Retina (tissue), 1 donor: Measurements from ENCODE around the gene FRK.
A peak's percentile ranks its signal among the peaks of the same experiment; 100 is the strongest.
"Not testable (repeated sequence)": the region's sequence is repeated elsewhere in the genome, so short reads cannot be mapped to it uniquely, and the experiment has no call there.

ENCODE experiments used
- DNase-seq: peaks from one replicate; pipeline ENCODE4 v3.0.0-alpha.2; 2016

The FRK gene

DNA sequence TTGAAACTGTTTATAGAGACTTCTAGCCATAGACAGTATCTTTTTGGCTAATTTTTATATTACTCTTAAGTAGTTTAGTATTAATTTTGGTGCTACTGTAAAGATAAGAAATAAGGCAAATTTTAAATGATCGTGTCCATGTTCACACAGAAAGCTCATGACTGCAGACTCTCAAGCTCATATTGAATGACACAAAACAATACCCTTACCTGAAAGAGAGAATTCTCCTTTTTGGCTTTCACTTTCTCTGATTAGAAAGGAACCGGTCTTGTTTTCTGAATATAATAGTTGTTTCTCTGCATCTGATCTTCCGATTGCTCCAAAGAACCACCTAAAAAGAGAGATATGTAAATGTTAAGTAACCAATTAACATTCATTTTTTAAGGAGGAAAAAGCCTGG is 57.0 kb downstream of the FRK start:
- no peak for DNase-seq

DNA sequence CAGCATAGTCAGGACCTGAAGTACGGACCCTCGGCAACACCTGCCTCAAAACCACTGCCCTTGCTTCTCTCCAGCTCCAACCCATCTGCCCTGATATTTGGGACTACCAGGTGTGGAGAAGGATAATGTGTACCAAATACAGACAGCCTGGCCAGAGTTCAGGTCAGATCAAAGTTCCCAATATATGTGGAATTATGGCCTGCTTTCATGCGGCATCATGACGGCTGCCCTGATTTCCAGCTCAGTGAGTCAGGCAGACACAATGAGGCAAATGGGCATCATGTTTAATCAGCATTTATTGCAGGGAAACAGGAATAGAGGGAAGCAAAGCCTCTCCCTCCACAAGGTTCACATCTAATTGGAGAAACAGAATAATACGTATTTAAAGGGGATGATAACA is 57.9 kb downstream of the FRK start:
- peak; percentile 36 for DNase-seq

DNA sequence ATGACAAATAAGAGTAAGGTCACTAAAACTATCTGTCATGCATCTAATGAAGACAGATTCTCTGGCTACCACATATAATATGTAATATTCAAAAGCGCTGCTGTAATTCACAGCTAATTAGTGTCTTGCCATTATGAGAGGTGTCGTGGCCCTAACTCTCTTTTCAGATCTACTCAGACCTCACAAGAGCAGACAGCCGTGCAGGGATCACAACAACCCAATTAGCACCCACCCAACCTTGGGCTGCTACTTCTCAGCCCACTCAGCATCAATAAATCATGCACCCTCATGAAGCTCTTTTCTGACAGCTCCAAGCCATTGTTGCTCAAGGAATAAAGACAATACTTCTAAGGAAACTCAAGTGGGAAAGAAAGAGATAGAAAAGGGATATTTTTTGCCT is 61.5 kb downstream of the FRK start:
- peak; percentile 82 for DNase-seq

DNA sequence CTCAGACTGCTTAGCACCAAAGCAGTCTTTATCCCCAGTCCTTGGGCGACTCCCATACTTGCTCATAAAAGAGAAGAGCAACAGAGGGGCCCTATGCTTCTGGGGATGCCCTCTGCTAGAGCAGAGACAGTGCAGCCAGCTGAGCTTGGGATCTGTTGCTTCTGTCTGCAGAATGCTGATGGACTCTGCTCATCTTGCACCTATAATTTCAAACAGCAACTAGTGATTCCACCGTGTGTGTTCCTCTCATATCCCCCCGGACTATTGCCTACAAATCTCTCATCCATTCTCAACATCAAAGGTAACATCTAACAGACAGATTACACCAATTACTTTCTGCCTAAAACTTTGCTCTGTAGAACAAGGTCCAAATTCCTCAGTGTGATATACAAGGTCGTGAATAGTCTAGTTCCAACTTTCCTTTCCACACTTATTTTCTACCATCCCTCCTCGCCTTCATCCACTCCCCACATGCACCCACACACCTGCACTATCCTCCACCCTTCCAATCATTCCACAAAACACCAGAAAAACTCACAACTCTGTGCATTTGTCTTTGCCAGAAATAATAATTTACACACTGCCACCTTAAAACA is 62.6 kb downstream of the FRK start:
- DNase-seq, result no peak

DNA sequence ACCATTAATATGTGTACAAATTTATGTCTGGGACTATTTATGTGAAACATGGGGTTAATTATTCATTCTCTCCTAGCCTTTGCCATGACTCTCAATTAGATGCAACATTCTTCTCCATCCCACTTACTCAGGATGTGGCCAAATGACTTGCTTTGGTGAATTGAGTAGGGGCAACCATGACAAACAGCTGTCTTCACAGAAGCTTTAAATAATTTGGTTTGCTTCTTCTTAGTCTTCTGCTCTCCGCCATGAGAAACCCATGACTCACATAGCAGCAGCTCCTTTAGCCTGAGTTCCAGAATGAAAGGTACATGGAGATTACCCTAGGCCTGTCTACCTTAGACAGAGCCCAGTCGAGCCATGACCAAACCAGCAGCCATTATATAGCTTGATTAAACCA is 74.7 kb downstream of the FRK start:
- DNase-seq, result no peak

DNA sequence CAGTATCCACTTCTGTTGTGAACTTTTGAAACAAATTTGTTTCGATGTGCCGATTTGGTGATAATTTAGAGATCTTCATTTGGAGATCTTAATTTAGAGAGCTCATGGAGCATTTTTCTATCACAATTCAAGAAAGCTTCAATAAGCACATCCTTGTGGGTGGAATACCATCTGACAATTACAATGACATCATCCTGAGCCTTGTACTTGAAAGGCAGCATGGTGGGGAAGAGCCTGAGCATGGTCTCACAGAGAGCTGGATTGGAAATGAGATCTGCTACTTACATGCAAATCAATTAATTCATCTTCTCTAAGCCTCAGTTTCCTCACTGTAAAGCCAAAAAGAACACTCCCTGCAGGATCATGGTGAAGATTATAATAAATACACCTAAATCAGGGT is 75.9 kb downstream of the FRK start:
- DNase-seq, result no peak

DNA sequence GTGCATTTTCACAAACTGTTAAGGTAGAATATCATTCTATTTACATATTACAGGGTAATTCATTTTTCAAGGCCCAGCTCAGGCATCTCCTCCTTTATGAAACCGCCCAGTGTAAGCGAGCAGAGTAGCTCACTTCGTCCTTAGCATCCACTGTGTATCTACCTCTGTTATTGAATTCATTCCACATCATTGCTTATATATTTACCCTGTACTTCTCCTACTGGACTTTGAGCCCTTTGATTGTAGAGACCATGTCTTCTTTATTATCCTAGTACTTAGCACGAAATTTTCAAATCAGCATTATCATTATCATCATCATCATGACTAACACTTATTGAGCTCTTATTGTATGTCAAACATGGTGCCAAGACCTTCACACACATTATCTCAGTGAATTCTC is 76.7 kb downstream of the FRK start:
- DNase-seq, result no peak

DNA sequence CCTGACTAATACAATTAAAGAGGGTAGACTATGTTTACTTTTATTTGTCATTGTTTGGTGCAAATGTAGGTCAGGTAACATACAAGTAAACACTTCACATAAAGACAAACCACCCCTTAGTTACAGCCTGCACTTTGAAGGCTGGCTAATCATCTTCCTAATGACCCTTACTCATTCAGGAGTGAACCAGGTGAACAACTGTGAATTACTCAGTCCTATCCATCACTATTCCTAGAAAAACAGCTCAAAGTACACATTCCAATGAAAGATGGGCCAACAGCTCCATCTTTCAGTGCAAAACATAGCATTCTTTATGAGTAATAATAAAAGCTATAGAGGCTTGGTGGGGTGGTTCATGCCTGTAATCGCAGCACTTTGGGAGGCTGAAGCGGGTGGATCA is 78.2 kb downstream of the FRK start:
- no peak for DNase-seq

DNA sequence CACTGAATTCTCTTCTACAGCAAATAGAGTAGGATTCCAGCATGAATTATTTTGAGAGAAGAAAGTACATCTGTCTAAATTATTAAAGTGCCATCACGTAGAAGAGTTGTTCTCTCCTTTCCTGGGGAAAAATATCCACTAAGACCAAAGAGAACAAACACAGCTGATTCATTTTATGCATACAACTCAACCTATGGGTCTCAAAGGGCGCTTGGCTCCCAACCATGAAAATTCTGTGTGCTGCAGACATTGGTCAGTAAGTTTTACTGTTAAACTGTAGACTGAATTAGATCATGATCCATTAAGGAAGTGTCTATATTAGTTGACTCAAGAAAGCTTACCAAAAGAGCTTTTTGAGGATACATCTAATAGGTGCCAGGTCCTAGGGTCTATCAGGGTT is 83.5 kb downstream of the FRK start:
- no peak for DNase-seq

DNA sequence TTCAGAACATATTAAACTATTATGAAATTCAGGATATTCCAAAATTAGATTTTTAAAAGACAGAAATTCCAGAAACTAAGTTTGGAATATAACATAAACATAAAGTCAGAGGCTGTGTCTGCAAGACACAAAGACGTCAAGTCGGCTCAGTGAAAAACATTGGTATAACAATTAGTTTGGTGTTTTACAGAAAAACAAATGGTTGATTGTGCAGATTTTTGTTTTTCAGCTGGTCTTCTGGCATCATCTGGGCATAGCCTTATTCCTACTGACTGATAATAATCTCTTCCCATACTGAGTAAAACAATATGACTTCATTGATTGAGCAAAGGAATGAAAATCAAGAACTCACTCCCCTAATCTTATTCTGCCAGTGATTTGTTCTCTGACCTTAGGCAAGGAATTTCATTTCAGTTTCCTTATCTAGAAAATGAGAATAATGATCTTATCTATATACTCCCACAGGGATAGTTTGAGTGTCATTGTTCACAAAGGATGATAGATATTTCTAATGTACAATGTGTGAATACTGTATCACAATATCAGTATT is 84.3 kb downstream of the FRK start:
- no peak for DNase-seq

DNA sequence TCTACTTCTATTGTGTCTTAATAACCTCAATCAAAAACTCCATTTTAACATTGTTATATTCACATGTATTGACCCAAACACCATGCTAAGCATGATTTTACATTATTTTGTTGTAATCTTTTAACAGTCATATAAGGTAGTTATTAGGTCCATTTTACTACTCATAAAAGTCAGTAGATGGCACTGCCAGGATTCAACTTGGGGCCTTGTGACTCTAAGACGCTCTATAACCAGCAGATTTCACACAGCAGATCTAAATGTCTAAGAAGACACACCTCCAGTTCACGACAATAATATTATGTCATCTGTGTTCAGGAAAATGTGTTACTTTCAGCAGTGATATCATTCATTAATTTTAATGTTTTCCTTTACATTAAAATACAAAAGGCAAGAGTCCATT is 88.0 kb downstream of the FRK start:
- DNase-seq, result no peak

DNA sequence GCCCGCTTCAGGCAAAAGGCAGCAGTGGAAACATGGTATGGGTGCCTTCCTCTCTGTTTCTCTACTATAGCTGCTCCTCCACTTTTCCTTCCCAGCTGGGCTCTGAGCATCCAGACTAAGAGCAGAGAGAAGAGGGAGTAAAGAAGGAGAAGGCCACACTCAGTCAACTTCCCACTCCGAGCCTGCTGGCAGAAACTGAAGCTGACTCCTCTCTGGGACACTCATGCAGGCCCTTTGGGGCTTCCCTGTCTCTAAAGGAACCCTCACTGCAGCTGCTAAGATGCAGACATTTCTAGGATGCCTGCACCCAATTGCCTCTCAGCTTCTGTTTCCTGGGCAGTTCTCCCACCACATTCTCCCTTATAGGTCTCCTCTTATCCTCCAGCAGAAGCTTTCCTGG is 88.9 kb downstream of the FRK start:
- no peak for DNase-seq

DNA sequence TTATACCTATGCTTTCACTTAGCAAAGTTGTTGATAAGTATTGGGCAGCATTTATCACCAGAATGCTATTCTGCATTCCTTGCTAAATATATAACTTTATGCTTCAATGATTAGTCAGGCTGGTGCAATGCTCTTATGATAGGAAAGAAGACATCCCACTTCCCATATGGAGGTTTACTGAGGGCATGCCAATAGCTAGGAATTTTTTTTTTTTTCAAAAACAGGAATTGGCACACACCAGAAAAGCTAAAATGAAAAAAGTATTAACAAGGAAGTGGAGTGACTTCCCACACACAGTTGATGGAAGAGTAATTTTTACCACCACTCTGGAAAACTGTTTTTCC is 90.8 kb downstream of the FRK start:
- DNase-seq, result no peak

DNA sequence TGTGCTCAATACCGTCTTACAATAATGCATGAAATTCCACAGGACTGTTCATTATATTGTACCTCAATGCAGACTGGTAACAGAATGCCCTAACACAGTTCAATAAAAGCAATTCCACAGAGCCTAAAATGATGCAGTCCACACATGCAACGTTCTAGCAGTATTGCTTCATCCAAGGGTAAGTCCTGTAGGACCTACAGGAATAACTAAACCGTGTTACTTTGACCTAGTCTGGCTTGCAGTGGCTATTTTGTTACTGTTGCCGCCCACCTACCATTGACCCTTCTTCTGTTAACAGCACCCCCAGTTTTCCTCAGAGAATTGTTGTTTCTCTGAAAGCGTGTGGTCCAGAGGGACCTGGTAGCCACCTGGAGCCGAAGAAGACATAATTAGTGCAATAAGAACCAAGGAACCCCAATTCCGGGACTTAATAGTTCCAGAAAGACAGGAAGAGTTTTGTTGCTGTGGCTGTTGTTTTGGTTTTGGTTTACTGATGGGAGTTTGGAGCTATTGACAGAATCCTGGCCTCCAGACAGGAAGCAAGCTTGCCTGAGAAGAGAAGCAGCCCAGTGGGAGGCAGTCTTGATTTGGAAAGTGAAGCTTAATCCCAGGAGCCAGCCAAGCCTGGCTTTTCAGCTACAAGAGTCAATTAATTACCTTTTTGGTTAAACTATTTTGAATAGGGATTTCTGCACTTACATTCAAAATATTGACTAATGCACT is 91.3 kb downstream of the FRK start:
- DNase-seq, result no peak

DNA sequence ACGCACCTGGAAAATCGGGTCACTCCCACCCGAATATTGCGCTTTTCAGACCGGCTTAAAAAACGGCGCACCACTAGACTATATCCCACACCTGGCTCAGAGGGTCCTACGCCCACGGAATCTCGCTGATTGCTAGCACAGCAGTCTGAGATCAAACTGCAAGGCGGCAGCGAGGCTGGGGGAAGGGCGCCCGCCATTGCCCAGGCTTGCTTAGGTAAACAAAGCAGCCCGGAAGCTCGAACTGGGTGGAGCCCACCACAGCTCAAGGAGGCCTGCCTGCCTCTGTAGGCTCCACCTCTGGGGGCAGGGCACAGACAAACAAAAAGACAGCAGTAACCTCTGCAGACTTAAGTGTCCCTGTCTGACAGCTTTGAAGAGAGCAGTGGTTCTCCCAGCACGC is 100.4 kb downstream of the FRK start:
- not testable (repeated sequence) for DNase-seq

DNA sequence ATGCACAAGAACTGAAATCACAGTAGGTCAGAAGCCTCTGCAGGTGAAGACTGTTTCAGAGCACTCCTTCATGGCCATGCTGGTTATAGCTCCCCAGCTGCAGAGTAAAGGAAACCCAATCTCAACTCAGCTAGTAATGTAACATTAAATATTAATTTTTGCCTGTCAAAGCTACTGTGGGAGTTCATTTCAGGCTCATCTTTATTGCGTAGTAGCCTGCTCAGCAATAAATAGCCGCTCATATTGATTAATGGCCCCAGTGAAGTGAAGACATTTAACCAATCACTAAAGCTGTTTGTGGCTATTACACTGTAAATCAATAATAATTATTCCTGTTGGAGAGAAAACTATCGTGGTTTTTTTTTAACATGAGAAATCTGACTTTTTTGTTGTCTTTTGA is 101.7 kb downstream of the FRK start:
- DNase-seq, result peak; percentile 31

DNA sequence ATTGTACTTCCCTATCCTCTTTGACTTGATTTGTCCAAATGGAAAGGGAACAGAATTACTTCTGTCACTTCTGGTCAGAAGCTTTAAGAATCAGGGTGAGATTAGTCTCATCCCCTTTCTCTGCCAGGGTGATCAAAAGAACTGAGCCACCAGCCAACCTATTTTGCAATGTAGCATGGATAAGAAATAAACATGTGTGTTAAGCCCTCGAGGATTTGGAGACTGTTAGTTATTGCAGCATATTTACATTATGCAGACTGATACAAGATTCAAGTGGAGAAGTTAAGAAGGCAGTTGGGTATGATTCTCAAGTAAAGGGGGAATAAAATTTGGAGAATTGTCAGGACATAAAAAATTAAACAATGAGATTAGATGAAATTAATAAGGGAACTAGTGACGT is 106.0 kb downstream of the FRK start:
- DNase-seq, result no peak

DNA sequence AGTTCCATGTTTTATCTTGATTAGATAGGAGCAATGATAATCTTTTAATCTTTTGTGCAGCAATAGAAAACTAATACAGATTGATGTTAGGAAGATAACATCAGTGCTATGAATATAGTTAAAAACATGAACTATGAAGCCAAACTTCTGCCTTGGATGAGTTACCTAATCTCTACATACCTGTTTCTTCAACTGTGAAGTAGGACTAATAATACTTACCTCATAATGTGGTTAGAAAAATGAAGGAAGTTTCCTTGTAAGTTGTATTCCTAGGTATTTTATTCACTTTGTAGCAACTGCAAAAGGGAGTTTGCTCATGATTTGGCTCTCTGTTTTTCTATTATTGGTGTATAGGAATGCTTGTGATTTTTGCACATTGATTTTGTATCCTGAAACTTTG is 111.9 kb downstream of the FRK start:
- no peak for DNase-seq

DNA sequence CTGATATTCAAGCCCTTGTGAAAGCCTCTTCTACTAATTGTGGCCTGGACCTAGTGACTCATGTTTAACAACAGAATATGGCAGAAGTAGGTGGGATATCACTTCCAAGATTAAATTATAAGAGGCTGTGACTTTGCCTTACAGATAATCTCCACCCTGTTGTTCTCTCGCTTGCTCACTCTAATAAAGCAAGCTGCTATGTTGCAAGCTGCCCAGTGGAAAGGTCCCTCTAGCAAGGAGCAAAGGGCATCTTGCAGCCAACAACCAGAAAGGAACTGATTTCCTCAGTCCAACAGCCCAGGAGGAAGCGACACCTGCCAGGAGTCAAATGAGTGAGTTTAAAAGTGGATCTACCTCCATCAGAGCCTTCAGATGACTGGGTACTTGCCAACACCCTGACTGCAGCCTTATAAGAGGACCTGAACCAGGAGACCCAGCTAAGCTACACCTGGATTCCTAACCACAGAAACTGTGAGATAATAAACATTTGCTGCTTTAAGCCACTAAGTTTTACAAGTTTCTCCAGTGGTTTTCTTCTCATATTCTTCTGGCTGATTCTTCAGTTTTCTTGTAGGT is 112.6 kb downstream of the FRK start:
- DNase-seq, result no peak

DNA sequence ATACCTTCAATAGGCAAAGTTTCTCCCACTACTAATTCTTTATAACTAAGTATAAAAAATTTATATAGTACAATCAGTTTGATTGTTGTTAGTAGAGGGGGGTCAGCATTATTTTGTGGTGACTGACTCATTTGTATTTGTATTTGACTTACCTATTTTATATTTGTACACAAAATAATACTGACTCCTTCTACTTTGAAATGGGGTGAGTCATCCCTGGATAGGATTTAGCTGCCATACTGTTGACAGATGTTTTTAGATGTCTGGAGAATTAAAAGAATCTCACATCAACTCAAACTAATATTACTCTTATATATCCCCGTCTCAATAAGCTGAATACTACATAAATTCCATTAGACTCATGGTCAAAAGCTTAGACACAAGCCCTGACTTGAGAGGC is 114.9 kb downstream of the FRK start:
- DNase-seq, result no peak

DNA sequence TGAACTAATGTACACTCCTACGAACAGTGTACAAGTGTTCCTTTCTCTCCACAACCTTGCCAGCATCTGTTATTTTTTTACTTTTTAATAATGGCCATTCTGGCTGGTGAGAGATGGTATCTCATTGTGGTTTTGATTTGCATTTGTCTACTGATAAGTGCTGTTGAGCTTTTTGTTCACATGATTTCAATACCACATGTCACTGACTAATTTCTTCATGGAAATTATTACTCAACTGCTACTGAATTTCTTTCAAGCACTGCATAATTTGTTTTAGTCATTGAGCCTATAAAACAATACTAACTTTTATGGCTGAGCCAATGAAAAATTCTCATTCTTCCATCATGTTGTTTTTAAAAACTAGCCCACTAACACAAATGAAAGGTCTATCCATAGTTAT is 115.4 kb downstream of the FRK start:
- no peak for DNase-seq

DNA sequence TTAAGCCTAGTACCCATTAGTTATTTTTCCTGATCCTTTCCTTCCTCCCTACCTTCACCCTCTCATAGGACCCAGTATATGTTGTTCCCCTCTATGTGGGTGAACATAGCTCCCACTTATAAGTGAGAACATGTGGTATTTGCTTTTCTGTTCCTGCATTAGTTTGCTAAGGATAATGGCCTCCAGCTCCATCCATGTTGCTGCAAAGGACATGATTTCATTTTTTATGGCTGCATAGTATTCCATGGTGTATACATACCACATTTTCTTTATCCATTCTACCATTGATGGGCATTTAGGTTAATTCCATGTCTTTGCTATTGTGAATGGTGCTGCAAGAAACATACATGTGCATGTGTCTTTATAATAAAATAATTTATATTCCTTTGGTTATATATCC is 115.9 kb downstream of the FRK start:
- not testable (repeated sequence) for DNase-seq

DNA sequence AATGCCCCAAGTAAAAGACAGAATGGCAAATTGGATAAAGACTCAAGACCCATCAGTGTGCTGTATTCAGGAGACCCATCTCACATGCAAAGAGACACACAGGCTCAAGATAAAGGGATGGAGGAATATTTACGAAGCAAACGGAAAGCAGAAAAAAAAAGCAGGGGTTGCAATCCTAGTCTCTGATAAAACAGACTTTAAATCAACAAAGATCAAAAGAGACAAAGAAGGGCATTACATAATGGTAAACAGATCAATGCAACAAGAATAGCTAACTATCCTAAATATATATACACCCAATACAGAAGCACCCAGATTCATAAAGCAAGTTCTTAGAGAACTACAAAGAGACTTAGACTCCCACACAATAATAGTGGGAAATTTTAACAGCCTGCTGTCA is 123.2 kb downstream of the FRK start:
- DNase-seq, result not testable (repeated sequence)

DNA sequence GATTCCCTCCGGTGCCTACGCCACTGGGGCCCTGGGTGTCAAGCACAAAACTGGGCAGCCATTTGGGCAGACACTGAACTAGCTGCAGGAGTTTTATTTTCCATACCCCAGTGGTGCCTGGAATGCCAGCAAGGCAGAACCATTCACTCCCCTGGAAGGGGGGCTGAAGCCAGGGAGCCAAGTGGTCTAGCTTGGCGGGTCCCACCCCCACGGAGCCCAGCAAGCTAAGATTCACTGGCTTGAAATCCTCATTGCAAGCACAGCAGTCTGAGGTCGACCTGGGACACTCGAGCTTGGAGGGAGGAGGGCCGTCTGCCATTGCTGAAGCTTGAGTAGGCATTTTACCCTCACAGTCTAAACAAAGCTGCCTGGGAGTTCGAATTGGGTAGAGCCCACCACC is 125.3 kb downstream of the FRK start:
- no peak for DNase-seq

DNA sequence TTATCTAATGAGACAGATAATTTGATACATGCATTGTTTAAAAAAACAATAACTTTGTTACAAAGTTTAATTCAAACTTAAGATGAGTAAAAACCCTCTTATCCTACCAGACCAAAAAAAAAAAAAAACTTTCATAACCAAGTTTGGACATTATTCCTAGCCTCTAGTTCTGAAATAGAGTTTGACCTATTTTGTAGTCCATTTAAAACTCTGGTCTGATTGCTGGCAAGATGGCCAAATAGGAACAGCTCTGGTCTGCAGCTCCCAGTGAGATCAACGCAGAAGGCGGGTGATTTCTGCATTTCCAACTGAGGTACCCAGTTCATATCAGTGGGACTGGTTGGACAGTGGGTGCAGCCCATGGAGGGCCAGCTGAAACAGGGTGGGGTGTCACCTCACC is 125.9 kb downstream of the FRK start:
- DNase-seq, result no peak
